Common myeloid progenitor, CD34-positive (primary cell): ENCODE measurements around the gene MARK1.

ENCODE experiments used
- CTCF ChIA-PET: fragments of 350-600 bp; sonication (Branson Sonifier 250); formaldehyde crosslinking; loops from one replicate; lab custom pipeline; 2021; ENCODE audit warnings: antibody characterized with exemption; lab: Charles Lee
- POLR2A ChIA-PET: fragments of 350-600 bp; sonication (Branson Sonifier 250); formaldehyde crosslinking; loops from one replicate; lab custom pipeline; 2021; ENCODE audit warnings: antibody characterized with exemption; lab: Charles Lee
- DNase-seq, 3 donors: peaks; one replicate each; pipeline versions ENCODE4 v3.0.0 to v3.0.0-alpha.2; 2013
- H3K27ac ChIP-seq, 2 experiments: 1 replicate in 1 of 2; 2 replicates in 1 of 2; pipeline ENCODE4 v1.7.0; 2013; ENCODE audit warnings: inconsistent platforms in 2 of 2, low read length in 2 of 2, mild to moderate bottlenecking in 2 of 2, low read depth in 1 of 2, moderate library complexity in 1 of 2; ENCODE audit not compliant: severe bottlenecking in 2 of 2, insufficient read depth in 1 of 2, poor library complexity in 1 of 2
- H3K27me3 ChIP-seq, 5 experiments: replicated peaks in 2 of 5; 1 replicate in 3 of 5; 2 replicates in 2 of 5; pipeline versions ENCODE4 v1.6.1 to v1.7.0; 2013; ENCODE audit warnings: low read length in 4 of 5, mild to moderate bottlenecking in 2 of 5, moderate library complexity in 2 of 5, inconsistent platforms in 1 of 5; ENCODE audit not compliant: insufficient read depth in 5 of 5, control insufficient read depth in 4 of 5
- H3K36me3 ChIP-seq, 4 experiments: 1 replicate in 2 of 4; 2 replicates in 2 of 4; pipeline versions ENCODE4 v1.6.1 to v1.7.0; 2013; ENCODE audit warnings: low read length in 3 of 4, control low read depth in 1 of 4, mild to moderate bottlenecking in 1 of 4; ENCODE audit not compliant: control insufficient read depth in 4 of 4, insufficient read depth in 4 of 4
- H3K4me1 ChIP-seq, 4 experiments: 1 replicate in 3 of 4; 2 replicates in 1 of 4; pipeline versions ENCODE4 v1.6.1 to v1.7.1; 2013; ENCODE audit warnings: low read length in 3 of 4, mild to moderate bottlenecking in 3 of 4, control low read depth in 1 of 4, inconsistent platforms in 1 of 4, moderate library complexity in 1 of 4; ENCODE audit not compliant: control insufficient read depth in 4 of 4, insufficient read depth in 4 of 4; ENCODE audit errors: control extremely low read depth in 1 of 4
- H3K4me3 ChIP-seq, 7 experiments: 1 replicate in 4 of 7; 2 replicates in 3 of 7; pipeline versions ENCODE4 v1.5.1 to v1.7.0; 2013; ENCODE audit warnings: mild to moderate bottlenecking in 7 of 7, low read length in 6 of 7, moderate library complexity in 6 of 7, inconsistent platforms in 2 of 7, low read depth in 2 of 7, control low read depth in 1 of 7; ENCODE audit not compliant: insufficient read depth in 4 of 7, control insufficient read depth in 1 of 7; ENCODE audit errors: extremely low read depth in 1 of 7
- H3K9me3 ChIP-seq, 5 experiments: 1 replicate in 4 of 5; 2 replicates in 1 of 5; pipeline versions ENCODE4 v1.6.1 to v1.7.1; 2013; ENCODE audit warnings: low read length in 4 of 5, mild to moderate bottlenecking in 2 of 5, inconsistent platforms in 1 of 5, low read depth in 1 of 5, moderate library complexity in 1 of 5; ENCODE audit not compliant: control insufficient read depth in 4 of 5, insufficient read depth in 2 of 5; ENCODE audit errors: control extremely low read depth in 1 of 5
- WGBS: methylation state at CpG from one replicate; pipeline ENCODE4 v1.1.5; 2013; ENCODE audit not compliant: insufficient coverage; 5-methylcytosine and 5-hydroxymethylcytosine counted together

MARK1 gene

GRCh38 chr1:220642285-220642684 lies 114.3 kb downstream of the MARK1 start:
- Histone ChIP-seq H3K36me3 (no peaks in the 10 kb centered on the region), H3K4me3 (no peak overlapping the region), H3K27ac (no peak overlapping the region), H3K27me3 (no peaks in the 10 kb centered on the region), H3K9me3 (no peaks in the 10 kb centered on the region), H3K4me1 (no peaks in the 10 kb centered on the region)
- ChIA-PET CTCF (no interaction called here), POLR2A (no interaction called here)
- 93% methylated on average over 4 of the region's 4 CpGs for WGBS
- no peak for DNase-seq

GRCh38 chr1:220652995-220653394 lies 125.1 kb downstream of the MARK1 start:
- Histone ChIP-seq H3K27ac (no peak overlapping the region), H3K4me3 (no peak overlapping the region), H3K36me3 (no peaks in the 10 kb centered on the region), H3K27me3 (no peaks in the 10 kb centered on the region), H3K9me3 (no peaks in the 10 kb centered on the region), H3K4me1 (no peaks in the 10 kb centered on the region)
- 99% methylated on average over 11 of the region's 13 CpGs for WGBS
- ChIA-PET CTCF (no interaction called here), POLR2A (no interaction called here)
- no peak for DNase-seq

DNA sequence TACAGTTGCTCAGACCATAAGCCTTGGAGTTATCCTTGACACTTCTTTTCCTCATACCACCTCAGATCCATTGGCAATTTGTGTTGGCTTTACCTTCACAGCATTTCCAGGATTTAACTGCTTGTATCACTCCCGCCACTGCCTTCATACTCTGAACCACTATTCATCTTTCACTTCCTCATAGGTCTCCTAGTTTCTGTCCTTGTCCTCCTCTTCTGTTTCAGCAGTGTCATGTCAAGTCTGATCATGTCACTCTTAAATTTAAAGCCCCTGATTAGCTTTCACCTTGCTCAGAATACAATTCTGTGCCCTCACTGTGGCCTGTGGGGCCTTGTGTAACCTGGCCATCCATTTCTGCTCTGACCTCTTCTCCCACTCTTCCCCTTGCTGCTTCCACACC lies 127.6 kb downstream of the MARK1 start:
- DNase-seq: no peak
- Histone ChIP-seq H3K4me1 (no peaks in the 10 kb centered on the region), H3K36me3 (no peaks in the 10 kb centered on the region), H3K27ac (no peak overlapping the region), H3K27me3 (no peaks in the 10 kb centered on the region), H3K9me3 (no peaks in the 10 kb centered on the region), H3K4me3 (no peak overlapping the region)
- CTCF ChIA-PET: no interaction called here
- 88% methylated on average over 1 of the region's 1 CpG for WGBS
- POLR2A ChIA-PET: no interaction called here

GRCh38 chr1:220655961-220656740 lies 128.2 kb downstream of the MARK1 start:
- H3K4me3 ChIP-seq: no peak overlapping the region
- H3K27me3 ChIP-seq: peaks cover 0 to 3% (median 0%) of the 10 kb centered on the region in 5 experiments
- no peaks in the 10 kb centered on the region for H3K4me1 ChIP-seq
- no peak for DNase-seq
- H3K9me3 ChIP-seq: no peaks in the 10 kb centered on the region
- no peak overlapping the region for H3K27ac ChIP-seq
- H3K36me3 ChIP-seq: no peaks in the 10 kb centered on the region
- ChIA-PET POLR2A (no interaction called here), CTCF (no interaction called here)

DNA sequence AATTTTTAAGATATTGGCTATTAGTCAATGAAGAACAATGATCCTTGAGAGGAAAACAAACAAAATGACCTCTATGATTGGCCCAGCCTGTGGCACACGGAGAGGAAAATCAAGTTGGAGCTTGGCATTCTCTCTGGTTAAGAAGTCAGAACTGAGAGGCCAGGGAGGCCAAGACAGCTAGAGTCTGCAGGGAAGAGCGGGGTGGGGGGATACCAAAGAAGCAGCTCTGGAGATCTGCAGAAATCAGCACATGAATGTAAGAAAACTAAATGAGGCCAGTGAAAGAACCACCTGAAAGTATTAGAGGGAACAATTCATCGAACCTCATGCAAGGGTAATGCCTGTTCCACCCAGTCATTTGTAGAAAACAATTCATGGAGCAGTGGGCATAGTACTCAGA lies 138.4 kb downstream of the MARK1 start:
- WGBS: 100% methylated on average over 3 of the region's 3 CpGs
- no peaks in the 10 kb centered on the region for H3K36me3 ChIP-seq
- no peaks in the 10 kb centered on the region for H3K27me3 ChIP-seq
- H3K4me3 ChIP-seq: no peak overlapping the region
- DNase-seq: no peak
- no peak overlapping the region for H3K27ac ChIP-seq
- POLR2A ChIA-PET: no interaction called here
- peaks cover 0 to 8% (median 2%) of the 10 kb centered on the region in 5 experiments for H3K9me3 ChIP-seq
- CTCF ChIA-PET: no interaction called here
- H3K4me1 ChIP-seq: no peaks in the 10 kb centered on the region

GRCh38 chr1:220669005-220669404 lies 141.1 kb downstream of the MARK1 start:
- Histone ChIP-seq H3K4me3 (no peak overlapping the region), H3K9me3 (peaks cover 0 to 8% (median 2%) of the 10 kb centered on the region in 5 experiments), H3K4me1 (no peaks in the 10 kb centered on the region), H3K27me3 (peaks cover 0 to 2% (median 0%) of the 10 kb centered on the region in 5 experiments), H3K27ac (no peak overlapping the region), H3K36me3 (no peaks in the 10 kb centered on the region)
- DNase-seq: no peak
- CTCF ChIA-PET: no interaction called here
- no CpG with 5 or more reads among the region's 1 CpG for WGBS
- POLR2A ChIA-PET: no interaction called here

GRCh38 chr1:220670365-220670764 lies 142.4 kb downstream of the MARK1 start:
- Histone ChIP-seq H3K27ac (no peak overlapping the region), H3K4me3 (no peak overlapping the region), H3K9me3 (peaks cover 0 to 8% (median 2%) of the 10 kb centered on the region in 5 experiments), H3K4me1 (no peaks in the 10 kb centered on the region), H3K27me3 (peaks cover 0 to 2% (median 0%) of the 10 kb centered on the region in 5 experiments), H3K36me3 (no peaks in the 10 kb centered on the region)
- ChIA-PET CTCF (no interaction called here), POLR2A (no interaction called here)
- DNase-seq: no peak
